ENCODE results near the gene SBNO2.

The SBNO2 gene

GRCh38 chr19:1087813-1088415 lies 86.2 kb downstream of the SBNO2 start:
- DNase-seq (ENCODE audit: low read depth): no peak

- DNase-seq (ENCODE audit: low read depth): no peak
Observed at GRCh38 chr19:1086613-1087012, 87.5 kb downstream of the SBNO2 start.

GRCh38 chr19:1085676-1086442 lies 88.2 kb downstream of the SBNO2 start:
- no peak for DNase-seq (ENCODE audit: low read depth)

GRCh38 chr19:1085053-1085658 lies 88.9 kb downstream of the SBNO2 start:
- no peak for DNase-seq (ENCODE audit: low read depth)

GRCh38 chr19:1084024-1084868 lies 89.8 kb downstream of the SBNO2 start:
- no peak for DNase-seq (ENCODE audit: low read depth)

- no peak for DNase-seq (ENCODE audit: low read depth)
Observed at GRCh38 chr19:1082928-1083816, 90.9 kb downstream of the SBNO2 start.

GRCh38 chr19:1082165-1082927 lies 91.7 kb downstream of the SBNO2 start:
- no peak for DNase-seq (ENCODE audit: low read depth)

GRCh38 chr19:1081301-1082164 lies 92.5 kb downstream of the SBNO2 start:
- DNase-seq (ENCODE audit: low read depth): no peak

- no peak for DNase-seq (ENCODE audit: low read depth)
Observed at GRCh38 chr19:1080360-1081161, 93.5 kb downstream of the SBNO2 start.

GRCh38 chr19:1079566-1080111 lies 94.4 kb downstream of the SBNO2 start:
- no peak for DNase-seq (ENCODE audit: low read depth)

GRCh38 chr19:1076951-1077350 lies 97.1 kb downstream of the SBNO2 start:
- DNase-seq (ENCODE audit: low read depth): no peak

GRCh38 chr19:1076046-1076386 lies 98.1 kb downstream of the SBNO2 start:
- DNase-seq (ENCODE audit: low read depth): no peak

- DNase-seq (ENCODE audit: low read depth): no peak
Observed at GRCh38 chr19:1074544-1075283, 99.4 kb downstream of the SBNO2 start.

GRCh38 chr19:1073956-1074517 lies 100.0 kb downstream of the SBNO2 start:
- no peak for DNase-seq (ENCODE audit: low read depth)

- DNase-seq (ENCODE audit: low read depth): no peak
Observed at GRCh38 chr19:1073063-1073955, 100.8 kb downstream of the SBNO2 start.

- DNase-seq (ENCODE audit: low read depth): no peak
Observed at GRCh38 chr19:1072371-1073015, 101.6 kb downstream of the SBNO2 start.

Measured in CMK (cell line).